ENCODE measurements around the gene COL2A1.
"Not testable (repeated sequence)": the region's sequence is repeated elsewhere in the genome, so short reads cannot be mapped to it uniquely, and the experiment has no call there.

Gene COL2A1

GRCh38 chr12:47972895-47973294 lies 31.4 kb downstream of the COL2A1 start:
- DNase-seq, result no peak

GRCh38 chr12:47970843-47971242 lies 33.4 kb downstream of the COL2A1 start:
- DNase-seq, result no peak

- DNase-seq, result no peak
Observed at GRCh38 chr12:47969845-47970244, 34.4 kb downstream of the COL2A1 start.

- no peak for DNase-seq
Observed at GRCh38 chr12:47967461-47968321, 36.6 kb downstream of the COL2A1 start.

- no peak for DNase-seq
Observed at GRCh38 chr12:47965581-47965980, 38.7 kb downstream of the COL2A1 start.

GRCh38 chr12:47964106-47964728 lies 40.1 kb downstream of the COL2A1 start:
- no peak for DNase-seq

- peak; percentile 39 for DNase-seq
Observed at GRCh38 chr12:47963340-47964040, 40.8 kb downstream of the COL2A1 start, which contains the start of gene TMEM106C. TMEM106C (plus strand) TSS chr12:47963596; CDS start chr12:47964237, 641 bp downstream.

GRCh38 chr12:47962198-47962597 lies 42.1 kb downstream of the COL2A1 start:
- DNase-seq, result no peak

- not testable (repeated sequence) for DNase-seq
Observed at GRCh38 chr12:47957671-47958070, 46.6 kb downstream of the COL2A1 start.

GRCh38 chr12:47955059-47955458 lies 49.2 kb downstream of the COL2A1 start:
- no peak for DNase-seq

- DNase-seq, result no peak
Observed at GRCh38 chr12:47954467-47955045, 49.7 kb downstream of the COL2A1 start.

GRCh38 chr12:47954058-47954457 lies 50.2 kb downstream of the COL2A1 start:
- no peak for DNase-seq

- DNase-seq, result no peak
Observed at GRCh38 chr12:47950856-47951468, 53.3 kb downstream of the COL2A1 start.

- no peak for DNase-seq
Observed at GRCh38 chr12:47949441-47950341, 54.6 kb downstream of the COL2A1 start.

- no peak for DNase-seq
Observed at GRCh38 chr12:47947341-47947740, 56.9 kb downstream of the COL2A1 start.

- no peak for DNase-seq
Observed at GRCh38 chr12:47946413-47947323, 57.6 kb downstream of the COL2A1 start.

- no peak for DNase-seq
Observed at GRCh38 chr12:47945341-47945728, 58.9 kb downstream of the COL2A1 start.

- DNase-seq, result no peak
Observed at GRCh38 chr12:47944685-47945340, 59.5 kb downstream of the COL2A1 start.

- DNase-seq, result no peak
Observed at GRCh38 chr12:47943623-47944340, 60.5 kb downstream of the COL2A1 start.
